ENCODE data around the gene NEU4. TPM values are rescaled to one million over a fixed set of nuclear protein-coding genes. Genes with fewer than 3 reads are reported as not detected.

The NEU4 gene
- total and polyA plus RNA-seq, 9 of the 15 experiments (the other 6 are each of a cell fraction or from before 2014, with no cell fraction given), result 0.01 to 0.40 TPM; not detected in 7

- Histone ChIP-seq H2AFZ (ENCODE audit: low read depth, low read length) (no peak overlapping the region), H3K27ac (ENCODE audit: extremely low read depth, low read depth, low read length) (no peak overlapping the region), H3K4me2 (ENCODE audit: insufficient read depth, low read length) (no peak overlapping the region), H3K4me3 (no peak overlapping the region), H3K79me2 (ENCODE audit: control insufficient read depth, insufficient read depth, low read length) (peaks cover 15% of the 10 kb centered on the region; the same call in 2 of the 3 replicates), H3K9me1 (ENCODE audit: control insufficient read depth, insufficient read depth, low read length) (no peaks in the 10 kb centered on the region), H3K36me3 (ENCODE audit: control insufficient read depth, insufficient read depth, low read length) (no peaks in the 10 kb centered on the region), H4K20me1 (replicated peaks; ENCODE audit: control insufficient read depth, insufficient read depth, low read length) (no peaks in the 10 kb centered on the region), H3K9ac (ENCODE audit: insufficient read depth in 1 of 2, low read depth in 2 of 2, low read length in 2 of 2) (no peak overlapping the region; a peak in 1 of 4 replicates), H3K27me3 (ENCODE audit: control insufficient read depth in 2 of 2, insufficient read depth in 2 of 2, low read length in 2 of 2) (no peaks in the 10 kb centered on the region), H3K9me3 (replicated peaks; ENCODE audit: control insufficient read depth, insufficient read depth, low read depth, low read length) (no peaks in the 10 kb centered on the region), H3K4me1 (replicated peaks in 1 of 2; ENCODE audit: control insufficient read depth in 2 of 2, insufficient read depth in 2 of 2, low read length in 2 of 2) (peaks cover 4 to 47% of the 10 kb centered on the region in 2 experiments)
- DNase-seq (ENCODE audit: extremely low read depth in 1 of 4, low spot score in 3 of 4), result peak in 1 of 4 experiments; percentile 9
- WGBS (ENCODE audit: insufficient coverage, low coverage, missing lambda C conversion rate), result 64% methylated on average over 16 of the region's 39 CpGs
- no TSS peak for BruUV-seq (replicated peaks)
- in situ Hi-C loops (cut with MboI) (no loop called here), intact Hi-C loops (cut with micrococcal nuclease) (no loop called here)
- TF ChIP-seq, protein P1, sequence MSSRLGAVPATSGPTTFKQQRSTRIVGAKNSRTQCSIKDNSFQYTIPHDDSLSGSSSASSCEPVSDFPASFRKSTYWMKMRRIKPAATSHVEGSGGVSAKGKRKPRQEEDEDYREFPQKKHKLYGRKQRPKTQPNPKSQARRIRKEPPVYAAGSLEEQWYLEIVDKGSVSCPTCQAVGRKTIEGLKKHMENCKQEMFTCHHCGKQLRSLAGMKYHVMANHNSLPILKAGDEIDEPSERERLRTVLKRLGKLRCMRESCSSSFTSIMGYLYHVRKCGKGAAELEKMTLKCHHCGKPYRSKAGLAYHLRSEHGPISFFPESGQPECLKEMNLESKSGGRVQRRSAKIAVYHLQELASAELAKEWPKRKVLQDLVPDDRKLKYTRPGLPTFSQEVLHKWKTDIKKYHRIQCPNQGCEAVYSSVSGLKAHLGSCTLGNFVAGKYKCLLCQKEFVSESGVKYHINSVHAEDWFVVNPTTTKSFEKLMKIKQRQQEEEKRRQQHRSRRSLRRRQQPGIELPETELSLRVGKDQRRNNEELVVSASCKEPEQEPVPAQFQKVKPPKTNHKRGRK (tag; IDR thresholded peaks at IDR 0.05), result no peak
- no peak for TF ChIP-seq MAZ (CRISPR knock-in tag; conservative IDR thresholded peaks at IDR 0.05 in 1 of 2, IDR thresholded peaks at IDR 0.05 in 1 of 2)
- TF ChIP-seq CAMTA2 (CRISPR knock-in tag; conservative IDR thresholded peaks at IDR 0.05), result no peak
- no peak for TF ChIP-seq PKNOX1 (IDR thresholded peaks at IDR 0.05)
- TF ChIP-seq, protein P2, sequence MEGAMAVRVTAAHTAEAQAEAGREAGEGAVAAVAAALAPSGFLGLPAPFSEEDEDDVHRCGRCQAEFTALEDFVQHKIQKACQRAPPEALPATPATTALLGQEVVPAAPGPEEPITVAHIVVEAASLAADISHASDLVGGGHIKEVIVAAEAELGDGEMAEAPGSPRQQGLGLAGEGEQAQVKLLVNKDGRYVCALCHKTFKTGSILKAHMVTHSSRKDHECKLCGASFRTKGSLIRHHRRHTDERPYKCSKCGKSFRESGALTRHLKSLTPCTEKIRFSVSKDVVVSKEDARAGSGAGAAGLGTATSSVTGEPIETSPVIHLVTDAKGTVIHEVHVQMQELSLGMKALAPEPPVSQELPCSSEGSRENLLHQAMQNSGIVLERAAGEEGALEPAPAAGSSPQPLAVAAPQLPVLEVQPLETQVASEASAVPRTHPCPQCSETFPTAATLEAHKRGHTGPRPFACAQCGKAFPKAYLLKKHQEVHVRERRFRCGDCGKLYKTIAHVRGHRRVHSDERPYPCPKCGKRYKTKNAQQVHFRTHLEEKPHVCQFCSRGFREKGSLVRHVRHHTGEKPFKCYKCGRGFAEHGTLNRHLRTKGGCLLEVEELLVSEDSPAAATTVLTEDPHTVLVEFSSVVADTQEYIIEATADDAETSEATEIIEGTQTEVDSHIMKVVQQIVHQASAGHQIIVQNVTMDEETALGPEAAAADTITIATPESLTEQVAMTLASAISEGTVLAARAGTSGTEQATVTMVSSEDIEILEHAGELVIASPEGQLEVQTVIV (CRISPR knock-in tag; IDR thresholded peaks at IDR 0.05; ENCODE audit: borderline replicate concordance), result no peak
- no peak for TF ChIP-seq TGIF2 (CRISPR knock-in tag; IDR thresholded peaks at IDR 0.05)
- TF ChIP-seq CREBBP (IDR thresholded peaks at IDR 0.05; ENCODE audit: low read depth, low read length), result no peak
- no peak for TF ChIP-seq TAF7 (tag; IDR thresholded peaks at IDR 0.05)
- no peak for TF ChIP-seq ZNF707 (CRISPR knock-in tag; conservative IDR thresholded peaks at IDR 0.05)
- no peak for TF ChIP-seq SOX6 (IDR thresholded peaks at IDR 0.05)
- no peak for TF ChIP-seq E2F3 (CRISPR knock-in tag; IDR thresholded peaks at IDR 0.05)
- POLR2A ChIA-PET, result no interaction called here
- no peak for FAIRE-seq
- ATAC-seq, result no peak
- CTCF ChIA-PET (ENCODE audit: low intra/inter-chr PET ratio), result no interaction called here
Observed at GRCh38 chr2:241848761-241849615, 40.0 kb downstream of the NEU4 start.

All from K562 (cell line).